Calu3 (cell line): ENCODE data around the gene ENPP6. TPM values are rescaled to one million over a fixed set of nuclear protein-coding genes. Genes with fewer than 3 reads are reported as not detected.

Experiments
- BruUV-seq: library from RNA; stranded (reverse); fragments of 400-500 nt; replicated peaks from 2 replicates; lab custom pipeline; 2021; lab: Mats Ljungman, UMichigan
- CTCF ChIA-PET: fragments of 300-600 bp; sonication (Branson Sonifier 250); formaldehyde crosslinking; loops from one replicate; lab custom pipeline; 2022; ENCODE audit warnings: antibody characterized with exemption; lab: Charles Lee
- DNase-seq: peaks from one replicate; pipeline ENCODE4 v3.0.0; 2022
- H3K27ac Mint-ChIP-seq: one replicate; pipeline ENCODE4 v1.8.0; 2022; ENCODE audit warnings: mixed read lengths; ENCODE audit not compliant: unreplicated experiment
- H3K27me3 Mint-ChIP-seq: one replicate; pipeline ENCODE4 v1.8.0; 2022; ENCODE audit warnings: mixed read lengths; ENCODE audit not compliant: unreplicated experiment
- H3K36me3 Mint-ChIP-seq: one replicate; pipeline ENCODE4 v1.8.0; 2022; ENCODE audit warnings: mild to moderate bottlenecking, moderate library complexity, mixed read lengths; ENCODE audit not compliant: insufficient read depth, unreplicated experiment
- H3K4me1 Mint-ChIP-seq: one replicate; pipeline ENCODE4 v1.8.0; 2022; ENCODE audit warnings: mild to moderate bottlenecking, low read depth, mixed read lengths; ENCODE audit not compliant: unreplicated experiment
- H3K4me3 Mint-ChIP-seq: one replicate; pipeline ENCODE4 v1.8.0; 2022; ENCODE audit warnings: mild to moderate bottlenecking, low read depth, moderate library complexity, mixed read lengths; ENCODE audit not compliant: unreplicated experiment
- H3K9me3 Mint-ChIP-seq: one replicate; pipeline ENCODE4 v1.8.0; 2022; ENCODE audit warnings: low read depth, mixed read lengths; ENCODE audit not compliant: unreplicated experiment
- CTCF ChIP-seq: fragments of 200-600 bp; IDR thresholded peaks from one replicate; pipeline ENCODE4 v1.8.0; 2022; ENCODE audit warnings: antibody characterized with exemption; ENCODE audit not compliant: unreplicated experiment
- intact Hi-C: fragments of 100-400 bp; cut with micrococcal nuclease; formaldehyde crosslinking; loops from one replicate; pipeline ENCODE4 v1.10.0; 2022; ENCODE audit not compliant: unreplicated experiment
- total RNA-seq: library from RNA; stranded (reverse); gene quantifications from 2 replicates; pipeline ENCODE4 v1.2.3, GENCODE V29; 2022

Gene ENPP6
- total RNA-seq, 1 experiment from 2014 or later = not detected

- no peaks in the 10 kb centered on the region for H3K36me3 Mint-ChIP-seq
- peaks cover 46% of the 10 kb centered on the region for H3K27me3 Mint-ChIP-seq
- no peak overlapping the region for H3K4me3 Mint-ChIP-seq
- CTCF ChIA-PET = no interaction called here
- no peak for TF ChIP-seq CTCF
- no peak overlapping the region for H3K27ac Mint-ChIP-seq
- DNase-seq = no peak
- H3K9me3 Mint-ChIP-seq = no peaks in the 10 kb centered on the region
- intact Hi-C loops = no loop called here
- no peaks in the 10 kb centered on the region for H3K4me1 Mint-ChIP-seq
- no TSS peak for BruUV-seq
Measured at GRCh38 chr4:184231573-184231972, 13.9 kb upstream of the ENPP6 start.

- no peak overlapping the region for H3K27ac Mint-ChIP-seq
- H3K9me3 Mint-ChIP-seq = peaks cover 3% of the 10 kb centered on the region
- H3K36me3 Mint-ChIP-seq = no peaks in the 10 kb centered on the region
- CTCF ChIA-PET = no interaction called here
- no peak for DNase-seq
- no peak overlapping the region for H3K4me3 Mint-ChIP-seq
- H3K27me3 Mint-ChIP-seq = peaks cover 35% of the 10 kb centered on the region
- no peaks in the 10 kb centered on the region for H3K4me1 Mint-ChIP-seq
- no TSS peak for BruUV-seq
- TF ChIP-seq CTCF = no peak
- intact Hi-C loops = no loop called here
Measured at GRCh38 chr4:184228056-184228705, 10.5 kb upstream of the ENPP6 start.

- TF ChIP-seq CTCF = no peak
- Mint-ChIP-seq H3K9me3 (no peaks in the 10 kb centered on the region), H3K27me3 (peaks cover 61% of the 10 kb centered on the region), H3K27ac (no peak overlapping the region), H3K4me1 (no peaks in the 10 kb centered on the region), H3K4me3 (no peak overlapping the region), H3K36me3 (no peaks in the 10 kb centered on the region)
- BruUV-seq = no TSS peak
- intact Hi-C loops = no loop called here
- CTCF ChIA-PET = no interaction called here
- DNase-seq = no peak
Measured at GRCh38 chr4:184216515-184216914, 1.2 kb downstream of the ENPP6 start.

GRCh38 chr4:184215709-184216328, 1.9 kb downstream of the ENPP6 start:
- Mint-ChIP-seq H3K27me3 (peaks cover 54% of the 10 kb centered on the region), H3K4me1 (no peaks in the 10 kb centered on the region), H3K9me3 (no peaks in the 10 kb centered on the region), H3K4me3 (no peak overlapping the region), H3K27ac (no peak overlapping the region), H3K36me3 (no peaks in the 10 kb centered on the region)
- intact Hi-C loops = no loop called here
- BruUV-seq = no TSS peak
- no peak for DNase-seq
- no peak for TF ChIP-seq CTCF
- CTCF ChIA-PET = no interaction called here
